Sigmoid colon (tissue), 7 donors: Measurements from ENCODE around the gene SPTBN2. TPM values are rescaled to one million over a fixed set of nuclear protein-coding genes. Genes with fewer than 3 reads are reported as not detected.

ENCODE experiments used
- DNase-seq: peaks from one replicate; pipeline ENCODE4 v3.0.0-alpha.2; 2019
- H3K27ac ChIP-seq, 4 donors: fragments of 200-600 bp; sonication (generic); one replicate each; pipeline ENCODE4 v1.5.1; 2016 to 2019; ENCODE audit warnings: mild to moderate bottlenecking in 1 of 4
- H3K27me3 ChIP-seq, 3 donors: fragments of 200-600 bp; sonication (generic); one replicate each; pipeline ENCODE4 v1.5.1; 2019; ENCODE audit warnings: mild to moderate bottlenecking in 1 of 3
- H3K36me3 ChIP-seq, 4 donors: fragments of 200-600 bp; sonication (generic); one replicate each; pipeline ENCODE4 v1.5.1; 2016 to 2019
- H3K4me1 ChIP-seq, 4 donors: fragments of 200-600 bp; sonication (generic); one replicate each; pipeline ENCODE4 v1.5.1; 2017 to 2019
- H3K4me3 ChIP-seq, 4 donors: fragments of 200-600 bp; sonication (generic); one replicate each; pipeline ENCODE4 v1.5.1; 2017 to 2019; ENCODE audit warnings: mild to moderate bottlenecking in 2 of 4, moderate library complexity in 1 of 4
- H3K9me3 ChIP-seq, 4 donors: fragments of 200-600 bp in 3 of 4; sonication (generic) in 3 of 4; one replicate each; pipeline versions ENCODE4 v1.5.1 to v1.6.1; 2013 to 2019
- CTCF ChIP-seq, 4 experiments: fragments of 450-650 bp in 3 of 4; fragments of 200-600 bp in 1 of 4; IDR thresholded peaks; one replicate each; pipeline ENCODE4 v1.5.1; 2016 to 2019; ENCODE audit warnings: antibody characterized with exemption in 4 of 4, mild to moderate bottlenecking in 3 of 4, moderate library complexity in 2 of 4
- EP300 ChIP-seq, 4 donors: sonication (generic); formaldehyde crosslinking; IDR thresholded peaks; one replicate each; pipeline ENCODE4 v1.6.1; 2017; ENCODE audit warnings: antibody characterized with exemption in 4 of 4
- POLR2A ChIP-seq, 2 donors: fragments of 450-650 bp; IDR thresholded peaks; one replicate each; pipeline ENCODE4 v1.6.1; 2016; ENCODE audit warnings: antibody characterized with exemption in 2 of 2, mild to moderate bottlenecking in 2 of 2, moderate library complexity in 2 of 2
- POLR2AphosphoS5 ChIP-seq, 4 donors: sonication (generic); formaldehyde crosslinking; IDR thresholded peaks; one replicate each; pipeline ENCODE4 v1.6.1; 2017; ENCODE audit warnings: antibody characterized with exemption in 4 of 4
- WGBS, 2 donors: extraction: QIAGEN DNeasy Blood & Tissue Kit; methylation state at CpG; one replicate each; pipeline ENCODE4 v1.1.7; 2013; 5-methylcytosine and 5-hydroxymethylcytosine counted together
- intact Hi-C: fragments of 100-400 bp; cut with DNase I; formaldehyde crosslinking; loops from one replicate; pipeline ENCODE4 v1.15.1; 2023
- polyA plus RNA-seq, 3 donors: library from polyadenylated mRNA; stranded (reverse); fragments of 200-250 nt; gene quantifications; one replicate each; pipeline ENCODE4 v1.2.3, GENCODE V29; 2013
- total RNA-seq, 4 donors: library from RNA; depleted of rRNA; stranded (reverse); fragments of >200 nt; gene quantifications; one replicate each; pipeline ENCODE4 v1.1.0, GENCODE V29; 2016
- donor health status: healthy with polysubstance abuse.
- donor health status: Bipolar disorder and iron deficiency.
- donor health status: healthy.

The SPTBN2 gene
- total and polyA plus RNA-seq, 7 donors, result 0.33 to 5.7 (median 4.2) TPM

GRCh38 chr11:66722745-66723651, 6.0 kb downstream of the SPTBN2 start:
- TF ChIP-seq POLR2A (IDR thresholded peaks at IDR 0.05) (no peak), CTCF (IDR thresholded peaks at IDR 0.05) (no peak), EP300 (IDR thresholded peaks at IDR 0.05) (no peak), POLR2AphosphoS5 (IDR thresholded peaks at IDR 0.05) (no peak)
- peaks cover 0 to 12% (median 10%) of the 10 kb centered on the region in 4 donors for H3K4me1 ChIP-seq
- intact Hi-C loops, result no loop called here
- H3K36me3 ChIP-seq, result no peaks in the 10 kb centered on the region
- peaks cover 2 to 57% (median 25%) of the 10 kb centered on the region in 3 donors for H3K27me3 ChIP-seq
- no peak overlapping the region for H3K4me3 ChIP-seq
- no peak for DNase-seq
- WGBS, 2 donors, result 90 to 93% methylated on average over 16 of the region's 16 CpGs
- H3K27ac ChIP-seq, result no peak overlapping the region
- H3K9me3 ChIP-seq, result no peaks in the 10 kb centered on the region

- DNase-seq, result no peak
- TF ChIP-seq POLR2A (IDR thresholded peaks at IDR 0.05) (no peak), EP300 (IDR thresholded peaks at IDR 0.05) (no peak), POLR2AphosphoS5 (IDR thresholded peaks at IDR 0.05) (no peak), CTCF (IDR thresholded peaks at IDR 0.05) (no peak)
- H3K4me3 ChIP-seq, result no peak overlapping the region
- H3K36me3 ChIP-seq, result no peaks in the 10 kb centered on the region
- peaks cover 0 to 53% (median 19%) of the 10 kb centered on the region in 3 donors for H3K27me3 ChIP-seq
- WGBS, 2 donors, result 93 to 94% methylated on average over 9 of the region's 9 CpGs
- intact Hi-C loops, result no loop called here
- no peaks in the 10 kb centered on the region for H3K9me3 ChIP-seq
- H3K4me1 ChIP-seq, result peaks cover 0 to 3% (median under 1%) of the 10 kb centered on the region in 4 donors
- H3K27ac ChIP-seq, result no peak overlapping the region
Observed at GRCh38 chr11:66721939-66722338, 7.1 kb downstream of the SPTBN2 start.

GRCh38 chr11:66720899-66721470, 8.0 kb downstream of the SPTBN2 start:
- intact Hi-C loops, result no loop called here
- H3K9me3 ChIP-seq, result no peaks in the 10 kb centered on the region
- no peak overlapping the region for H3K4me3 ChIP-seq
- no peak overlapping the region for H3K27ac ChIP-seq
- 86% methylated on average over 13 of the region's 13 CpGs for WGBS, 2 donors
- H3K27me3 ChIP-seq, result peaks cover 0 to 43% (median 12%) of the 10 kb centered on the region in 3 donors
- no peaks in the 10 kb centered on the region for H3K4me1 ChIP-seq
- TF ChIP-seq POLR2AphosphoS5 (IDR thresholded peaks at IDR 0.05) (no peak), CTCF (IDR thresholded peaks at IDR 0.05) (no peak), POLR2A (IDR thresholded peaks at IDR 0.05) (no peak), EP300 (IDR thresholded peaks at IDR 0.05) (no peak)
- no peaks in the 10 kb centered on the region for H3K36me3 ChIP-seq
- DNase-seq, result no peak

- Histone ChIP-seq H3K36me3 (no peaks in the 10 kb centered on the region), H3K4me3 (no peak overlapping the region), H3K27me3 (peaks cover 0 to 37% (median 12%) of the 10 kb centered on the region in 3 donors), H3K4me1 (no peaks in the 10 kb centered on the region), H3K27ac (no peak overlapping the region), H3K9me3 (no peaks in the 10 kb centered on the region)
- intact Hi-C loops, result no loop called here
- DNase-seq, result no peak
- TF ChIP-seq POLR2A (IDR thresholded peaks at IDR 0.05), result no peak
- TF ChIP-seq POLR2AphosphoS5 (IDR thresholded peaks at IDR 0.05), result no peak
- no peak for TF ChIP-seq EP300 (IDR thresholded peaks at IDR 0.05)
- no peak for TF ChIP-seq CTCF (IDR thresholded peaks at IDR 0.05)
- WGBS, 2 donors, result 19 to 50% methylated on average over 15 of the region's 15 CpGs
Observed at GRCh38 chr11:66720223-66720898, 8.7 kb downstream of the SPTBN2 start.
